ENCODE measurements around the gene CDKN2B-AS1.
"Not testable (repeated sequence)": the region's sequence is repeated elsewhere in the genome, so short reads cannot be mapped to it uniquely, and the experiment has no call there.

CDKN2B-AS1 gene

DNA sequence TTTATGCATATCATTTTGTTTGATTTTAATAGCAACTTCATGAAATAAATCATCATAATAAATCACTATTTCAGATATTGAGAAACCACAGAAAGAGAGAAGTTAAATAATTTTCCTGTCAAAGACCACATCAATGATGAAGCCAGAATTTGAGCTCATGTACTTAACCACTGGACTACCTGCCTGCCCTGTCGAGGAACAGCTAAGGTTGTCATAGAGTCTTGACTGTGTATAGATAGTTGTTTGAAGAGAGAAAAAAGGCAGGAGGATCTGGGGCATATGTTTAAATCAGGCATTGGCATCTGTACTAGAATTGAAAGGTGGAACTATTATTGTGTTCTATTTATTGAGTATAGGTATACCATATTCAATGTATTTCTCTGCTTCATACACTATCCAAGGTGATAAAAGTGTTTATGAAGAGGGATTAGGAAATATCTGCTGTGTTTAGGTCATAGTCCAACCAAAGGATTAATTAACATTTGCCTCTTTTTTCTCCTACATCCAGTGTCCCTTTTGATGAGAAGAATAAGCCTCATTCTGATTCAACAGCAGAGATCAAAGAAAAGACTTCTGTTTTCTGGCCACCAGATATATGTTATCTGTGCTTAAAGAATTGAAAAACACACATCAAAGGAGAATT is 51.8 kb downstream of the CDKN2B-AS1 start:
- DNase-seq: no peak

DNA sequence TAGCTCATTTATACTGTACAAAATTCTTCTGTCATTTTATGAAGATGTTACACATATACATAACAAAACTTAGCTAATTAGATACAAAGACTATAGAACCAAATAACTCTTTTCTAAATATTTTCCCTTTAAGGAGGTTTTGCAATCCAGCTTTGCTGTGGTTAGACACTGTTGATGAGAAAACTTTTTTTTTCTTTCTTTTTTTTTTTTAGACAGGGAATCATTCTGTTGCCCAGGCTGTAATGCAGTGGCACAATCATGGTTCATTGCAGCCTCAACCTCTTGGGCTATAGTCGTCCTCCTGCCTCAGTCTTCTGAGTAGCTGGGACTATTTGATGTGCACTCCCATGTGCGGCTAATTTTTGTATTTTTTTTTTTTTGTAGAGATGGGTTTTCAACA is 53.0 kb downstream of the CDKN2B-AS1 start:
- DNase-seq: no peak

- DNase-seq: peak in 1 of 5 donors; percentile 11
Observed at GRCh38 chr9:22049411-22049810, 54.8 kb downstream of the CDKN2B-AS1 start.

DNA sequence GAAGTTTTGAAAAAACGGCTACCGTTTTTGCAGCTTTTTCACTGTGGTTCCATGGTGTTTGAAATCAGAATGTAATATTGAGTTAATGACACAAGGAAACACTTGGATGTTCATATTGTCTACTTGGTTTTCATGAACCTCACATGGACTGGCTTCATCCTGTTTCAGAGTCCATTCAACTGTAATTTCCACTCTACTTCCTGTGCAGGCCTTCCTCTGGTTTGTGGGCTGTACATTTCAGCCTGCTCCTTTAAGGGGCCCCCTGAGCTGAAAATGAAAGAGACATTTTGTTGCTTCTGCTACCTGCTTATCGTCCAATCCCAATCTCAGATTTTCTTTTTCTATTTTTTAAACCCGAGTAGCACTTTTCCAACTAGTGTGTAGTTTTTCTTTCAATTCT is 56.3 kb downstream of the CDKN2B-AS1 start:
- DNase-seq: peak in 1 of 5 donors; percentile 66

DNA sequence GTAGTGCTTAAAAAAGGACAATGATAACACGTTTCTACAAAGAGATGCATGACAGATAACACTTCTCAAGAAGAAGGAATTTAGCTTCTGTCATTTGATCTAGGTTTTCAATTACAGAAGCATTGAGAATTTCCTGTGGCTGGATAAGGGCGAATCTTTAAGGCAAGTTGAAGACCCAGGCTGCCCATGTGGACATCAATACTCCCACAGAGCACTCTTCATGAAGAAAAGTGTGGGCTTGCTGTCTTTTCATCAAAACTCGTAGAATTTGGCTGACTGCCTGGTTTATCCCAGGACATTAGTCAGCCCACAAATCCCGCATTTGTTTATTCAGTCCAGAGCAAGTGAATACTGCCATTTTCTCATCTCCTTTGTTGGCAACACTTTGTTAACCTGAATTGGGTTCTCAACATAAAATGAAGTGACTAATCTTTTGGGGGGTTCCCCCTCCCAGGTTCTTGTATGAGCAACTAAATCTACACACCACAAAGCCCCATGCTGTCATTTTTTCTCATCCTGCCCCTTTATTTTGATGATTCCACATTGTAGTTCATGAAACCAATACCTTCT is 57.9 kb downstream of the CDKN2B-AS1 start:
- DNase-seq: peak in 1 of 5 donors; percentile 64

DNA sequence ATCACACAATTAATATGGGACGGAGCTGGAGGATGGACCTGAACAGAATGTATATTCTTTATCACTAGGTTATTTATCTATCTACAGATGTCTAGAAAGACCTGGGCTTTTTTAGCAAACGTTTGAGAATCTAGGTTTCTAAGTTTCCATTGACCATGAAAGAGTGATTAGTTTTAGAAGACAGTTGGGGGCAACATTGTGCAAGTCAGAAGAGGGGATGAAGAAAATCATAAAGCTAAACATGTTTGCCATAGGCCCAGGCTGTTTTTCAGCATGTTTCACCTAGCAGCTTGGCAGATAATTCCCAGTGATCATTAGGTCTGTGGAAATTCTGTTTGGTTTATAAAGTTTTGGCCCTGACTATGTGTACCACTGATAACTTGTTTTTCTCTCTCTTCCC is 58.6 kb downstream of the CDKN2B-AS1 start:
- DNase-seq: no peak

- no peak for DNase-seq
Observed at GRCh38 chr9:22054076-22054475, 59.5 kb downstream of the CDKN2B-AS1 start.

DNA sequence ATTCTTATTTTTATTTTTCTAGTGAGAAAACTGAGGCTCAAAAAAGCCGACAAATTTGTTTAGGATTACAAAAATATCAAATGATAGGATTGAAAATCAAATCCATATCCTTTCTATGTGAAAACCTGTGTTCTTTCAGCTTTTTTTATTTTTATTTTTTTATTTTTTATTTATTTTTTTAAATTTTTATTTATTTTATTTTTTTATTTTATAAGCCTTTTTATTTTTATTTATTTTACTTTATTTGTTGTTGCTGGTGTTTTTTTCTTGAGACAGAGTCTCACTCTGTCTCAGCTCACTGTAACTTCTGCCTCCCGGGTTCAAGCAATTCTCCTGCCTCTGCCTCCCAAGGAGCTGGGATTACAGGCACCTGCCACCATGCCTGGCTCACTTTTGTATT is 59.9 kb downstream of the CDKN2B-AS1 start:
- no peak for DNase-seq

GRCh38 chr9:22055090-22055489 is 60.5 kb downstream of the CDKN2B-AS1 start:
- DNase-seq: no peak

DNA sequence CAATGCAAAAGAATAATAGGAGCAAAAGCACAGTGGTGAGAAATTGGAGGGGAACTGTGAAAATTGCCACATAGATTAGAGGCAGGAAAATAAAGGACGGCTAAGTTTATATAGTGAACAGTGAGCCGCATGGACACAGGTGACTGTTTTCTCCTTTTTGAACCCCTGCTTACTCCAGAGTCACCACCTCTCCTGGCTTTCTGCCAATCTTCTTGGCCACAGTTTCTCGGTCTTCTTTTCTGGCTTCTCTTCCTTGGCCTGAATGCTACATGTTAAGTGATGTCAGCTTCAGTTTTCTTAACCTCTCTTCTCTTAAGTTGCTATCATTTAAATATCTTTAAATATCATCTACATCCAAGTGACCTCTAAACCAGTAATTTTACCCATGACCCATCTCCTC is 61.8 kb downstream of the CDKN2B-AS1 start:
- DNase-seq: no peak

DNA sequence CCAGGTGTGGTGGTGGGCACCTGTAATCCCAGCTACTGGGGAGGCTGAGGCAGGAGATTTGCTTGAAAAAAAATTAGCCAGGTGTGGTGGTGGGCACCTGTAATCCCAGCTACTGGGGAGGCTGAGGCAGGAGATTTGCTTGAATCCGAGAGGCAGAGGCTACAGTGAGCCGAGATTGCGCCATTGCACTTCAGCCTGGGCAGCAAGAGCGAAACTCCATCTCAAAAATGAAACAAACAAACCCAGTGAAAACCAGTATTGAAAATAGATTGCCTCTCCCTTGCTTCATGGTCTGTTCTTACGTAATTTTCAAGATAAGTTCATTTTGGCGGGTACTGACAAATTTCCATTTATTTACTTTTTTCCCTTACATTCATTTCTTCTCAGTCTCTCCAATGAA is 63.4 kb downstream of the CDKN2B-AS1 start:
- not testable (repeated sequence) for DNase-seq

- DNase-seq: no peak
Observed at GRCh38 chr9:22060831-22061383, 66.3 kb downstream of the CDKN2B-AS1 start.

GRCh38 chr9:22064957-22065356 is 70.4 kb downstream of the CDKN2B-AS1 start:
- no peak for DNase-seq

- DNase-seq: peak in 1 of 5 donors; percentile 61
Observed at GRCh38 chr9:22065431-22066200, 71.0 kb downstream of the CDKN2B-AS1 start.

DNA sequence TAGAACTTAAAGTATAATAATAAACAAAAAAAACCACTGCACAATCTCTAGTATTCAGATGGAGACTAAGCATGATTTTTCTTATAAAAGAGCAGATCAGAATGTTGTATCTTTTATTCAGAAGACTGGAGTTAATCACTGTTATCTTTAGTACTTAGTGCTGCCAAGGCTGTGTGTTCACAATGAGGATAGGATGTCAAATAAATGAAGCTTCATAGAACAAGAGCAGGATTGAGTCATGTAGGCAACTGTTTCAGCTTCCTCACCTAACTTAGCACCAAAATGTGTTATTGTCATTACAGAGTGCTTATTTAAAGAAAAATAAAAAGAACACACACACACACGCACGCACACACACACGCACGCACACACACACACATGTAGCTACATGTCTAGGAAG is 72.6 kb downstream of the CDKN2B-AS1 start:
- DNase-seq: no peak

GRCh38 chr9:22068369-22068768 is 73.8 kb downstream of the CDKN2B-AS1 start:
- DNase-seq: no peak

GRCh38 chr9:22073349-22073748 is 78.8 kb downstream of the CDKN2B-AS1 start:
- peak in 1 of 5 donors; percentile 83 for DNase-seq

GRCh38 chr9:22078081-22078480 is 83.5 kb downstream of the CDKN2B-AS1 start:
- no peak for DNase-seq

- peak in 3 of 5 donors; percentile 10 to 93 (median 13) for DNase-seq
Observed at GRCh38 chr9:22079873-22080341, 85.3 kb downstream of the CDKN2B-AS1 start.

DNA sequence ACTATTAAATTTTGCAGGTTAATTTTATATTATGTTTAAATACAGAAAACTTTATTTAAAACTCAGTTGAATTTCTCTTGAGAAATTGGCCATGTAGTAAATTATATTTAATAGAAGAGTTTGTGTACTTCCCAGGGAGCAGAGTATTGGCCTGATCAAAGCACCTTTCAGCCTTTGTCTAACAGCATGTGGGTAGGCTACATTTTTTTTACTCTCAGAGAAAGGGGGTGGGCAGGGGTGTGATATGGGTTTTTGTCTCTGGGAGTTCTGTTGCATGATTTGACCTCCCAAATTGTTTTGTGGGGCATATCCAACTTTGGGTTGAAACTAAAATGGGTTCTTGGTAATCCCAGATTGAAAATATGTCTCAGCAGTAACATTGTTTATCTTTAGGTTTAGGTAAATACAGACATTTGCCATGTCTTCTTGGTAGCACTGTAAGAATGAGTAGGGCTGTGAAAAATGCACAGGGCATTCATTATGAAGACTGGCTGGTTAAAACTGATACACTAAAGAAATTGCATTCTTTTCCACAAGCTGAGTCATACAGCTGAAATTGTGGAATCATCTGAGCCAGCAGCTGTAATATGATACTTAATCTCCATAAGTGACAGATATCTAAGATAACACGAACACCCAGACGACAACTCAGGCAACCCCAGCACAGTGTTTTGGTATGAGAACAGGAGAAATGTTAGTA is 89.9 kb downstream of the CDKN2B-AS1 start:
- DNase-seq: no peak

- no peak for DNase-seq
Observed at GRCh38 chr9:22088053-22088716, 93.6 kb downstream of the CDKN2B-AS1 start.

DNA sequence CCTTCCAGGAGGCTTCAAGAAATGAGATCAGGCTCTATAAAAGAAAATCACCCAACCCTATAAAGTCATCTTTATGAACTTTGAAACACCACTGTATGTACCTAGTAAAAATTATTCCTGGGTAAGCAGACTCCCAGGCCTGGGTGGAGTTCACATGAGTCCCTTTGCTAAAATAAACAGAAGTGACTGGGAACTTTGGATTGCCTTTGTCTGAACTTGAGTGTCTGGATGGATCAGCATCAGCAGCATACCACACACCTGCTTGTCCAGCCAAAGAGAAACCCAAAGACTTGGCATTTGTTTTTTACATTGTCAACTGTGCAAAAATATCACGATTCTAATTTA is 94.1 kb downstream of the CDKN2B-AS1 start:
- no peak for DNase-seq
